ENCODE data around the gene ALG1. TPM values are rescaled to one million over a fixed set of nuclear protein-coding genes. Genes with fewer than 3 reads are reported as not detected.
"Not testable (repeated sequence)": the region's sequence is repeated elsewhere in the genome, so short reads cannot be mapped to it uniquely, and the experiment has no call there.

ALG1 gene
- total and polyA plus RNA-seq, 2 of the 13 experiments (the other 11 are each of a cell fraction or from before 2014, with no cell fraction given): 43.3 to 75.6 TPM

DNA sequence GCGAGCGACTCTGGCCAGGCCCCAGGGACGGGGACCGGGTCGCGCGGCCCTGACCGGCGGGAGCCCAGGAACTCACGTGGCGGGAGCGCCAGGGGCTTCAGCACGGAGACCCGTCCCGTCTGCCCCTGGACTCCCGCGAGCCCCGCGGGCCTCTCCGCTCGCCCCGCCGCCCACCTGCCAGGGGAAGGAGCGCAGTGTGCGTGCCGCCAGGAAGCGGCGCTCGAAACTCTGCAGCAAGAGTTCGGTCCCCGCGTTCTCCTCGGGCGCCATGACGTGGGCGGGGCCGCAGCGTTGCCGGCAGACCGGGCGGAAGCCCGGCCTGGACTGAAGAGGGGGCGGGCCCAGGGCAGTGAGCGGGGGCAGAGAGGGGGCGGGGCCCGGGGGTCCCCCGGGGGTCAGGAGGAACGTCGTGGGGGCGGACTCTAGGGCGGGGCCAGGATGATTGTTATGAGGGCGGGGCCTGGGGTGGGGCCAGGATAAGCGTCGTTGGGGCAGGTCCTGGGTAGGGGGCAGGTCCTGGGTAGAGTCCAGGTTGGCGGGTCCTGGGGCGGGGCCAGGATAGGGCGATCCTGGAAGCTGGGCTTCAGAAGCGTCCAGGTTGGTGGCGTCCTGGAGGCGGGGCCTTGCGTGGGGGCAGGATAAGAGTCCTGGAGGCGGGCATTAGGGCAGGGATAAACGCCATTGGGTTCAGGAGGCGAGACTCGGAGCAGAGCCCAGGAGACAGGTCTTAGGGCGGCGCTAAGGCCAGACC lies 26.0 kb downstream of the ALG1 start, which contains the start of gene EEF2KMT (continued):
- TF ChIP-seq, protein P1, sequence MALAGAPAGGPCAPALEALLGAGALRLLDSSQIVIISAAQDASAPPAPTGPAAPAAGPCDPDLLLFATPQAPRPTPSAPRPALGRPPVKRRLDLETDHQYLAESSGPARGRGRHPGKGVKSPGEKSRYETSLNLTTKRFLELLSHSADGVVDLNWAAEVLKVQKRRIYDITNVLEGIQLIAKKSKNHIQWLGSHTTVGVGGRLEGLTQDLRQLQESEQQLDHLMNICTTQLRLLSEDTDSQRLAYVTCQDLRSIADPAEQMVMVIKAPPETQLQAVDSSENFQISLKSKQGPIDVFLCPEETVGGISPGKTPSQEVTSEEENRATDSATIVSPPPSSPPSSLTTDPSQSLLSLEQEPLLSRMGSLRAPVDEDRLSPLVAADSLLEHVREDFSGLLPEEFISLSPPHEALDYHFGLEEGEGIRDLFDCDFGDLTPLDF (CRISPR knock-in tag; IDR thresholded peaks at IDR 0.05): peak; percentile 83
- TF ChIP-seq NRL (CRISPR knock-in tag; IDR thresholded peaks at IDR 0.05; ENCODE audit: borderline replicate concordance): peak; percentile 82; the same call in 1 of the 2 replicates
- peak; percentile 97 for TF ChIP-seq ZNF563 (CRISPR knock-in tag; IDR thresholded peaks at IDR 0.05)
- TF ChIP-seq, protein P2, sequence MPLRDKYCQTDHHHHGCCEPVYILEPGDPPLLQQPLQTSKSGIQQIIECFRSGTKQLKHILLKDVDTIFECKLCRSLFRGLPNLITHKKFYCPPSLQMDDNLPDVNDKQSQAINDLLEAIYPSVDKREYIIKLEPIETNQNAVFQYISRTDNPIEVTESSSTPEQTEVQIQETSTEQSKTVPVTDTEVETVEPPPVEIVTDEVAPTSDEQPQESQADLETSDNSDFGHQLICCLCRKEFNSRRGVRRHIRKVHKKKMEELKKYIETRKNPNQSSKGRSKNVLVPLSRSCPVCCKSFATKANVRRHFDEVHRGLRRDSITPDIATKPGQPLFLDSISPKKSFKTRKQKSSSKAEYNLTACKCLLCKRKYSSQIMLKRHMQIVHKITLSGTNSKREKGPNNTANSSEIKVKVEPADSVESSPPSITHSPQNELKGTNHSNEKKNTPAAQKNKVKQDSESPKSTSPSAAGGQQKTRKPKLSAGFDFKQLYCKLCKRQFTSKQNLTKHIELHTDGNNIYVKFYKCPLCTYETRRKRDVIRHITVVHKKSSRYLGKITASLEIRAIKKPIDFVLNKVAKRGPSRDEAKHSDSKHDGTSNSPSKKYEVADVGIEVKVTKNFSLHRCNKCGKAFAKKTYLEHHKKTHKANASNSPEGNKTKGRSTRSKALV (CRISPR knock-in tag; IDR thresholded peaks at IDR 0.05): peak; percentile 82; the same call in 1 of the 2 replicates
- TF ChIP-seq TAF15 (IDR thresholded peaks at IDR 0.05; ENCODE audit: low read depth, low read length, poor library complexity, severe bottlenecking): peak; percentile 56
- TF ChIP-seq NR2F2 (IDR thresholded peaks at IDR 0.05; ENCODE audit: borderline replicate concordance, low read depth): peak; percentile 31; the same call in 1 of the 2 replicates
- TF ChIP-seq ZNF709 (CRISPR knock-in tag; IDR thresholded peaks at IDR 0.05): peak; percentile 81; the same call in 1 of the 2 replicates
- TF ChIP-seq, protein P3, sequence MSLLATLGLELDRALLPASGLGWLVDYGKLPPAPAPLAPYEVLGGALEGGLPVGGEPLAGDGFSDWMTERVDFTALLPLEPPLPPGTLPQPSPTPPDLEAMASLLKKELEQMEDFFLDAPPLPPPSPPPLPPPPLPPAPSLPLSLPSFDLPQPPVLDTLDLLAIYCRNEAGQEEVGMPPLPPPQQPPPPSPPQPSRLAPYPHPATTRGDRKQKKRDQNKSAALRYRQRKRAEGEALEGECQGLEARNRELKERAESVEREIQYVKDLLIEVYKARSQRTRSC (CRISPR knock-in tag; IDR thresholded peaks at IDR 0.05; ENCODE audit: low read depth): 0 out of 2 replicates have a peak, but pooled peaks have one; percentile 80
- not testable (repeated sequence) for TF ChIP-seq GABPA (IDR thresholded peaks at IDR 0.05; ENCODE audit: low read depth, low read length)
- peak; percentile 63 for TF ChIP-seq GABPA (CRISPR knock-in tag; IDR thresholded peaks at IDR 0.05; ENCODE audit: low read depth)
- peak; percentile 89 for TF ChIP-seq HES4 (CRISPR knock-in tag; IDR thresholded peaks at IDR 0.05; ENCODE audit: borderline replicate concordance)
- peak; percentile 87 for TF ChIP-seq ZNF317 (CRISPR knock-in tag; IDR thresholded peaks at IDR 0.05)
- peak; percentile 87; the same call in 1 of the 2 replicates for TF ChIP-seq EED (CRISPR knock-in tag; IDR thresholded peaks at IDR 0.05)
- peak; percentile 93 for TF ChIP-seq ZNF275 (CRISPR knock-in tag; IDR thresholded peaks at IDR 0.05; ENCODE audit: borderline replicate concordance)
- peak; percentile 75 for TF ChIP-seq CTCF (CRISPR knock-in tag; IDR thresholded peaks at IDR 0.05)
- TF ChIP-seq KLF13 (CRISPR knock-in tag; IDR thresholded peaks at IDR 0.05): peak; percentile 95; the same call in 1 of the 2 replicates
- TF ChIP-seq, protein P4, sequence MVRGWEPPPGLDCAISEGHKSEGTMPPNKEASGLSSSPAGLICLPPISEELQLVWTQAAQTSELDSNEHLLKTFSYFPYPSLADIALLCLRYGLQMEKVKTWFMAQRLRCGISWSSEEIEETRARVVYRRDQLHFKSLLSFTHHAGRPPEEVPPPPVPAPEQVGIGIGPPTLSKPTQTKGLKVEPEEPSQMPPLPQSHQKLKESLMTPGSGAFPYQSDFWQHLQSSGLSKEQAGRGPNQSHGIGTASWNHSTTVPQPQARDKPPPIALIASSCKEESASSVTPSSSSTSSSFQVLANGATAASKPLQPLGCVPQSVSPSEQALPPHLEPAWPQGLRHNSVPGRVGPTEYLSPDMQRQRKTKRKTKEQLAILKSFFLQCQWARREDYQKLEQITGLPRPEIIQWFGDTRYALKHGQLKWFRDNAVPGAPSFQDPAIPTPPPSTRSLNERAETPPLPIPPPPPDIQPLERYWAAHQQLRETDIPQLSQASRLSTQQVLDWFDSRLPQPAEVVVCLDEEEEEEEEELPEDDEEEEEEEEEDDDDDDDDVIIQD (CRISPR knock-in tag; IDR thresholded peaks at IDR 0.05; ENCODE audit: low read depth): 0 out of 2 replicates have a peak, but pooled peaks have one; percentile 9
- TF ChIP-seq JUN (CRISPR knock-in tag; IDR thresholded peaks at IDR 0.05): peak; percentile 60; the same call in 1 of the 2 replicates
- peak; percentile 61; the same call in 1 of the 2 replicates for TF ChIP-seq MEIS2 (CRISPR knock-in tag; IDR thresholded peaks at IDR 0.05)
